Central memory CD4-positive, alpha-beta T cell (primary cell): ENCODE results near the gene UROS.

Experiments
- DNase-seq: peaks from one replicate; pipeline ENCODE4 v3.0.0; 2022

UROS gene

GRCh38 chr10:125785791-125786190 lies 37.3 kb downstream of the UROS start:
- no peak for DNase-seq

- no peak for DNase-seq
Observed at GRCh38 chr10:125783957-125784356, 39.1 kb downstream of the UROS start.

- no peak for DNase-seq
Observed at GRCh38 chr10:125783408-125783807, 39.6 kb downstream of the UROS start.

- DNase-seq, result no peak
Observed at GRCh38 chr10:125782616-125783015, 40.4 kb downstream of the UROS start.

GRCh38 chr10:125782054-125782453 lies 41.0 kb downstream of the UROS start:
- DNase-seq, result no peak

GRCh38 chr10:125781374-125781773 lies 41.7 kb downstream of the UROS start:
- DNase-seq, result no peak

GRCh38 chr10:125779403-125780327 lies 43.4 kb downstream of the UROS start:
- no peak for DNase-seq

- no peak for DNase-seq
Observed at GRCh38 chr10:125778556-125778955, 44.5 kb downstream of the UROS start.

GRCh38 chr10:125777806-125778205 lies 45.3 kb downstream of the UROS start:
- DNase-seq, result no peak

GRCh38 chr10:125775491-125776106 lies 47.5 kb downstream of the UROS start, which contains the start of gene MMP21:
Gene MMP21 (minus strand): TSS chr10:125775821. CDS start chr10:125775821, 0 bp downstream.
- no peak for DNase-seq

GRCh38 chr10:125774581-125775191 lies 48.4 kb downstream of the UROS start:
- no peak for DNase-seq

GRCh38 chr10:125773687-125774543 lies 49.1 kb downstream of the UROS start:
- no peak for DNase-seq

- no peak for DNase-seq
Observed at GRCh38 chr10:125772864-125773180, 50.2 kb downstream of the UROS start.

- no peak for DNase-seq
Observed at GRCh38 chr10:125772112-125772863, 50.8 kb downstream of the UROS start.

- no peak for DNase-seq
Observed at GRCh38 chr10:125770844-125771243, 52.2 kb downstream of the UROS start.

GRCh38 chr10:125769175-125769574 lies 53.9 kb downstream of the UROS start:
- DNase-seq, result no peak

GRCh38 chr10:125768219-125768855 lies 54.7 kb downstream of the UROS start:
- no peak for DNase-seq

- DNase-seq, result no peak
Observed at GRCh38 chr10:125766511-125766910, 56.5 kb downstream of the UROS start.

GRCh38 chr10:125765835-125766234 lies 57.2 kb downstream of the UROS start:
- DNase-seq, result no peak

GRCh38 chr10:125762692-125763648 lies 60.1 kb downstream of the UROS start:
- DNase-seq, result no peak
